GM19467 (cell line): Measurements from ENCODE around the gene PDE8A.

Experiments
- ATAC-seq: cut with Tn5 transposase; IDR thresholded peaks from one replicate; pipeline ENCODE4 v1.9.1; 2021; ENCODE audit warnings: mild to moderate bottlenecking, moderate library complexity; ENCODE audit not compliant: unreplicated experiment

The PDE8A gene

DNA sequence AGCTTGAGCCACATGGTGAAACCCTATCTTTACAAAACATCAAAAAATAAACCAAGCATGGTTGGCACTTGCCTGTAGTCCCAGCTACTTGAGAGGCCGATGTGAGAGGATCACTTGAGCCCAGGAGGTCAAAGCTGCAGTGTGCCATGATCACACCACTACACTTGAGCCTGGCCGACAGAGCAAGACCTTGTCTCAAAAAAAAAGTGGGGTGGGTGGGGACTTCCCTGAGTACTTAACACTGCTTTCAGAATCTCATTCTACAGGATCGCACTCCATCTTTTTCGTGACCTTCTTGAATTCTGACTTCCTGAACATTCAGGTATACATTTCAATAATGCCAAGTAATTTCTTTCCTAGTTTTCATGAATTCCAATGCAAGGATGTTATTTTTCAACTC, 91.3 kb downstream of the PDE8A start:
- ATAC-seq, result no peak

DNA sequence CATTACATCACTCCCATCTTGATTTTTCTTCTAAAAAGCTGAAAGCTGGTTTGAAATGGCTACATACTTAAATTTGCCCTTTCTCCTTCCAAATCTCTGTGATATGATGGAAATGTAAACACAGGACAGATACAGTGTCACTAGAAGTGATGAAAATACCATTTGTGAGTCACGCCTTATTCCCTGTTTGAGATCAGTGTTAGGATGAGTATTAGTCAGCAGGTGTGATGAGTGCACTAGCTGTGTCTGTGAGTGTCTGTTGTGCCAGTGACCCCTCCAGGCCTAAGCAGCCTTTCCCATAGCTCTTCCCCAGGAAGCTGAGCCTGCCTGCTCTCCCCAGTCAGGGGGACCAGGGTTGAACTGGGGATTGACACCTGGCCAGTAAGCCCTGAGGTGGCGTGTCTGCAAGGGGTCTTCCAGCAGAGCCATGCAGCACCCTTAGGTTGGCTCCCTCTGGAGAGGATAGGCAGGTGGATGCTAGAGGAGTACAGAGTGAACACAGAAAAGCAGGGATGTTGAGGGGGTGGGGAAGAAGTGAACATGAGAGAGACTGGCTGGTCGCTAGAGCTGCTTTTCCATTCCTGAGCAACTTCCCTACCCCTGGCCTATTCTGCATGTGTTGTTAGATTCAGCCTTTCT, 92.0 kb downstream of the PDE8A start:
- ATAC-seq, result no peak

DNA sequence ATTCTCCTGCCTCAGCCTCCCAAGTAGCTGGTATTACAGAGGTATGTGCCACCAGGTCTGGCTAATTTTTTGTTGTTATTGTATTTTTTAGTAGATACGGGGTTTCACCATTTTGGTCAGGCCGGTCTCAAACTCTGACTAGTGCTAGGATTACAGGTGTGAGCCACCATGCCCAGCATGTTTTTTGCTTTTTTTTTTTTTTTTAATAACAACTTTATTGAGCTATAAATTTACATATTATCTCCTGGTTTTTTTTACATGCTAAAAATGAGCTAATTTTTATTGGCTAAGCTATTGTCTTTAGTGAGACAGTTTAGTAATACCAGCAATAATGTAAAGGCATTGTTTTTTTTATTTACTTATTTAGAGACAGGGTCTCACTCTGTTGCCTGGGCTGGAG, 105.2 kb downstream of the PDE8A start:
- no peak for ATAC-seq

DNA sequence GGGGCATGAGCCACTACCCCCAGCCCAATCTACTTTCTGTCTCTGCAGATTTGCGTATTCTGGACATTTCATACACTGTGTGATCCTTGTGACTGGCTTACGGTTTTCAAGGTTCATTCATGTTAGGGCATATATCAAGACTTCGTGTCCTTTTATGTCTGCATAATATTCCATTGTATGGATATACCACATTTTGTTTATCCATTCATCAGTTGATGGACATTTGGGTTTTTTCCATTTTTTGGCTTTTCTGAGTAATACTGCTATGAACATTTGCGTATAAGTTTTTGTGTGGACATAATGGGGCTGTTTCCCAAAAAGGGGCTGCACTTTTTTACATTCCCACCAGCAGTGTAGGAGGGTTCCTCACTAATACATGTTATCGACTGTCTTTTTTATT, 106.6 kb downstream of the PDE8A start:
- no peak for ATAC-seq

DNA sequence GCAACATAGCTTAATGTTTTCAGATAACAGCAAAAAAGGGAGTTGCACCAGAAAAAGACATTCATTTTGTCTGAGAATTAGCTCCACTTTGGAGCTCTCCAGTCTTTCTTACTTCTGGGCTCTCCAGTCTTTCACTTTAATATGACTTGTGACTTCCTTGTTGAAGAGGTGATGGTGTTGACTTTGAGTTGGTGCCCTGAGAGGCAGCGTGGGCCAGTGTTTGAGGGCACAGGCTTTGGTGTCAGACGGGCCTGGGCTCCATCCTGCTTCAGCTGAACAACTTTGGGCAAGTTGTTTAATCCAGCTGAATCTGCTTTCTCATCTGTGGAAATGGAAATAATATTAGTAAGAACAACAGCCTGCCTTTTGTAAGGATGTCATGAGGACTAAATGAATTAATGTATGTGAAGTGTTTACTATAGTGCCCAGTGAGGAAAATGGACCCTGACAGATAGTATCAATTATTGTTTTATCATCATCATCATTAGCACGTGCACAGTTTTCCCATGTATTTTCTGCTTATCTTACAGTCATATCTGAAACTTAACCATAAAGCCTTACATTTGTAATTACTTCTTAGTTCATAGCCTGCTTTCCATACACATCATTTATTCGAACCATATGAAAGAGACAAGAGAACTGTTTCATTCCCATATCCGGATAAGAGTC, 108.4 kb downstream of the PDE8A start:
- ATAC-seq, result no peak

DNA sequence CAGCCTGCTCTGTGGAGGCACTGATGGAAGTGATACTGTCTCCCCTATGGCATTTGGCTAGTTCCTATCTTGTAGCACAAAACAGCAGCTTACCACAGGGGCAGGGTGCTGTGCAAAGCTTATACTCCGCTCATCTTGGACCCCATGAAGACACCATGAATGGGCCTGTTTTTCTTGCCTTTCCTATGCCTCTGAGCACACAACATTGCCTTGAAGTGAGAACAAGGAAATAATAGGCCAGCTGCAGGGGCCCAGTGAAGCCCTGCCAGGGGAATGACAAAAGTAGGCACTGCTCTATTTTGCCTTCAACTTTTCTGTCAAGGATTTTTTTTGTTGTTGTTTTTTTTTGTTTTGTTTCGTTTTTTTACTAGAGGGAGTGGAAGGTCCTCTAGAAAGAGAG, 110.3 kb downstream of the PDE8A start:
- no peak for ATAC-seq

DNA sequence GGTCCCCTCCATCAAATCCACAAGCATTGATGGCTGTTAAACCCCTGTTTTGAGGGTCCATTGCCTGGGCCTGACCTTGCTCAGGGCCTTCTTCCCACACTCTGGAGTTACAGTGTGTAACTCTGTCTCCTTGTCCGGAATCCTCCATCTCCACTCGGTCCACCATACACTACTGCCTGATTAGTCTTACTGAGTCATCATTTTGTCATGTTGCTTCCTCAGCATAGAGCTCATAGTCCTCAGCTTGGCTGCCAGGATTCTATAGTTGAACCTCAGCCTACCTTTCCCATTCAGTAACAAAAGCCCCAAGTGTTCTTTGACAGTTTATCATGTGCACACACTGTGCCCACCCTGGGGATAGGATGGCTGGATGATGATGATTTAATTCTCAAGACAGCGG, 113.0 kb downstream of the PDE8A start:
- no peak for ATAC-seq

DNA sequence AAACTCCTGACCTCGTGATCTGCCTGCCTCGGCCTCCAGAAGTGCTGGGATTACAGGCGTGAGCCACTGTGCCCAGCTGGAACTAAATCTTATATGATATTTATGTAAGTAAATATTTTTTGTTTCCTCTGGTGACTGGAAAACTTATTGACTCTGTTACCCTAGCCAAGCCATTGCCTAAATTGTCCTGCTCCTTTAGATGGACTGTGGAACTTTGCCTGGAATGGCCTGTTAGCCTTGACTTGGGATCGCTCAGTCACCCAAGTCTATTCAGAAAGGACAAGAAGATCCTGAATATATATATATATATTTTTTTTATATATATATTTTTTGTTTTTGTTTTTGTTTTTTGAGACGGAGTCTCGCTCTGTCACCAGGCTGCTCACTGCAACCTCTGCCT, 113.9 kb downstream of the PDE8A start:
- ATAC-seq, result no peak

DNA sequence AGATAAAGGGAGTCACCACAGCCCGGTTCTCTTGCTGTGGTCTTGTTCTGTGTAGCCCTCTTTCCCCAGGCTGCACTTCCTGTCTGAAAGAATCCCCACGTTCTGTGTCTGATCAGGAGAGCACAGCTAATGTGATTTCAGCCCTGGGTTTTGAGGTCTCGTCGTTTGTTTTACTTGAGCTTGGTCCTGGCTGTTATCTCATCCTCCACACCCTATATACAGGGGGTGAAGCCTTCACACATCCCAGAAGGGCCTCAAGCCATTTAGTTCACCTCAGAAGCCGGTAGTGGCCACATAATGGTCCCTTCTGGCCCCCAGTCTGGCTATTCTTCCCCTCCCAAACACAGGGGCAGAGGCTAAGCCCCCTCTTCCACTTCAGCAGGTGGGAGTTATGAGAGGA, 115.6 kb downstream of the PDE8A start:
- ATAC-seq, result no peak

DNA sequence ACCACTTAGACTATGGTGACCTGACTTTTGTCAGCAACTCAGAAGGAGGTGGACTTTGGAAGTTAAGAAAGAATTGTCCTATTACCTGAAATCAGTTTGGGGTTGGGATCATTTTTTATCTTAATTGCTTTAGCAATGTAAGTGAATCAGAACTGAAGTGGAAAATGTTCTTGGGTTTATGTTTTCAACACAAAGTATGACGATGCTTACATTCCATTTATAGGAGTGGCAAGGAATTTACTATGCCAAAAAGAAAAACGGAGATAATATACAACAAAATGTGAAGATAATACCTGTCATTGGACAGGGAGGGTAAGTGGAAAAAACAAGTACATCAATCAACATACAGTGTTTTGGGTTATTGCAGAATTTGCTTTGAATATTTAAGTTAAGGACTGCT, 116.1 kb downstream of the PDE8A start:
- ATAC-seq, result no peak

DNA sequence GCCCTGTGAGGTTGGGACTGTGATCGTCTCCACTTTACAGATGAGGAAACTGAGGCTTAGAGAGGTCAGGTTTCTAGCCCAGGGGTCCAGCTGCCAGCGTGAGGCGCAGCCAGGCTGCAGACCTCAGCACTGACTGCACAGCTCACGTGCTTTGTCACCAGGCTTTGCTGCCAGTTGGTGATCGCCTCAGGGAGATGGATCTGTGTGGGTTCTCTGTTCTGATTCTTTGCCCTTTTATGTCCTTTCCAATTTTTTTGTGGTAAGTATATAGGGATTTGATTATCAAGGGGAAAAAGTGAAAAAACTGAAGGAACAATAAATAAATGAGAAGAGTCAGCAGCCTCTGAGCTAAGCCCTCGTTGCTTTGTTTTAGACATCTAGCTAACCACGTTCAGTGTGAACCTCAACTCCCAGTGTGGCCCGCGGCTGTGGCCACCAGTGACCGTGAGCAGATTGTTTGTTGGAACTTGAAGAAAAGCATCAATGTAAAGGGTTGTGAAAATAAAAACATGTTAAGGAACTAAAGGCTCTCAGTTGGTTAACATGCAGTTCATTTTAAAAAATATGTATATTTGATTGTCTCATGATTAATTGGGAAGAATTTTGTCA, 117.6 kb downstream of the PDE8A start:
- no peak for ATAC-seq

DNA sequence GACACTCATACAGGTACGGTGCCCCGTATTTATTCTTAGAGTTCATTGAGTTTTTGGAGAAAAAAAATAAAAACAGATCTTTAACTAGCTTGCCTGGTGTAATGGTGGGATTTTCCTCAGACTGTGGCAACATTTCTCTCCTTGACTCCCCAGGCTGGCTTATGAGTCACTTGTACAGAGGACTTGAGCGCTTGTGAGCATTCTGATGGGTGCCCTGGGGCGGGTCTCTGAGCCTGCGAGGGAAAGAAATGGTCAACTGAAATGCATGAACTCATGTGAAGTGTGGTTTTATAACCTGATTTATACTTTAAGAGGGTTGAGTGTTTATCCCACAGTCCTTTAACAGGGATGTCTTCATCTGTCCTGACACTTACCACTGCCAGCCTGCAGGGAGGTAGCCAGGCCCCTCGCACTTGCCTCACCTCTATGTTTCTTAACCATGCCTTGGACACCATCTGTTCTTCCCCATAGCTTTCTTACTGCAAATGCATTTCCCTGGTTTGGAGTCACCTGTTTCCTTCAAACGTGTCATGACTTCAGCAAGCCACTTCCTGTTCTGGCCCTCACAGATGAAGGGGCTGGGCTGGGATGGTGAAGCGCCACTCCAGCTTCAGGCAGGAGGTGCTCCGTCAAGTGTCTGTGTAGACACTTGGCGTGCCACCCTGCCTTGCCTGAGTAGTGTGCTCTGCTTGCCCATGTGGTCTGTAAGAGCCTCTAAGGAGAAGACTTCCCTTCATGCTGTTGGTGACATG, 118.7 kb downstream of the PDE8A start:
- ATAC-seq, result no peak

DNA sequence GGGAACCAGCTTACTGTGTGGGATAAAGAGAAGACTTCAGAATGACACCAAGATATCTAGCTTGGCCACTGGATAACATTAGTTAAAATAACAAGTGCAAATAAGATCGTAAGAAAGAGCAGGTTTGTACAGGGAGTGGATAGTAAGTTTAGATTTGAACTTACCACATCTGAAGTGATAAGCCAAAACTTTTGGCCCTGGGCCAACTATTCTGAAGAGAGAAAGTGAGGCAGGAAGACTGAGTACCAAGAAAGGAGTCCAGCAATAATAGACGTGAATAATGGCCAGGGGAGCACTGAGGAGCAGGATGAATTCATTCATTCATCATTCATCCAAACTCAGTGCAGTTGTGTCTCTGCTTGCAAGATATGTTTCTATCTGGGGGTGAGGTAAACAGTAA, 122.9 kb downstream of the PDE8A start:
- ATAC-seq, result no peak

DNA sequence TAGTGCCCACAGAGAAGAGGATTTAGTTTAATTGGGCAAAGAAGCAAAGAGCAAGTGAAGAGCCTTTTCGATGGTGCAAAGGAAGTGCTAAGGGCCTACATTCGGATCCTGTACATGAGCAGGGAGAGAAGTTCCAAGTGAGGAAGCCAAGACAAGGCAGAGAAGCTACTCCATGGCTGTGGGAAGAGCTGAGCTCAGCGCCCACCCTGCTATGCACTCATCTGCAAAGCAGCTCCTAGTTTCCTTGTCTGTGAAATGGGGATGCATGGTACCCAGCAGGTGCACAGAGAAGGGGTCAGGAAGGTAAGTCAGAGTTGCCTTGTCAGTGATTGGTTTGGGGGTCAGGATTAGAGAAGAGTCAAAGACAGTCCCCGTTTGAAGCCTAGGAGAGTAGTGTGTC, 126.5 kb downstream of the PDE8A start:
- no peak for ATAC-seq

DNA sequence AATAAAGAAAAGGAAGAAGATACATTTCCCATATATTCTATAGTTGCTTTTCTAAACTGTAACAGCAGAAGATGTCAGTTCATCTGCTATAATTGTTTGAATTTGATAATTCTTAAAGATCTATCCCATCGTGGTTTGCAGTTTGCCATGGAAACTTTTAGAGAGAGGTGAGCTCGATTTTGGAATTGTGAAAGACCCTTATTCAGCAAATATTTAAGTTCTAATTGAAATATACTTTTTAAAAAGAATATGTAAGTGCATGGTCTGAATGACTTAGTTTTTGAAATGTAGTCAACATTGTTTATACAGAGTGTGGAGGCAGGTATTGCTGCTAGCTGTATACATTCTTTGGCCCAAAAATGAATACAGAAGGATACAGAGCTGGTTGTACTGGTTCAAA, 127.7 kb downstream of the PDE8A start:
- no peak for ATAC-seq

DNA sequence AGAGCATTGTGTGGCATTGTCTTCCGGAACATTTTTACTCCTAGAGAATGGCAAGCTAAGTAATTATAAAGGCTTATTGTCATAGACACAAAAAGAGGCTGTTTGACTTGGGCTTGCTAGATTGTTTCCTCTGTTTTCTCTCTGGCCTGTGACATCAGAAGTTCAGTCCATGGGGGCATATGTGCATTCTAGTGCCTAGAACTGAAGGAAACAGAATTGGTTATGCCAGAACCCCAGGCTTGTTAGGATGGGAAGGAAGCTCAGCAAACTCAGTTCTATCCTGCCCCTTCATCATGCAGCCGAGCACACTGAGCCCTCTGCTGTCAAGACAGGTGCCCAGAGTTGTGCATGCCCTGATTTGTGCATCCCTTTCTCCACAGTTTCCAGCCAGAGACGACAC, 131.3 kb downstream of the PDE8A start:
- ATAC-seq, result no peak

DNA sequence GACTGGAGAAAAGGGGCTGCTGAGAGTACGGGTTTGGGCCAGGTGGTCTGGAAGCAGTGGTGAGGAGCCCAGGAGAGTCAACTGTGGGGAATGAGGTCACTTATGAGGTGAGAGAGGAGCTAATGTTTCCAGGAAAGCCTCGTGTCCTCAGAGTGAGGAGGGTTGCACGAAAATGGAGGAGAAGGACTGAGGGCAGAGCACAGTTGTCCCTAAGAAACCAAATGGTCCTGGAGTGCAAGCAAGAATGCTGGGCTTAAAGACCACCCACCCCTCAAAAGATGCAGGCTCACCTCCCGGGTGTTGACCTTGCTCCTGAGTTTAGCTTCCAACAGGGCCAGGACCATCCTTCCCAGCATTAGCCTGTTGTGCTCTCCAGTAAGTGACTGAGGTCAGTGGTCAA, 133.2 kb downstream of the PDE8A start:
- ATAC-seq, result no peak

DNA sequence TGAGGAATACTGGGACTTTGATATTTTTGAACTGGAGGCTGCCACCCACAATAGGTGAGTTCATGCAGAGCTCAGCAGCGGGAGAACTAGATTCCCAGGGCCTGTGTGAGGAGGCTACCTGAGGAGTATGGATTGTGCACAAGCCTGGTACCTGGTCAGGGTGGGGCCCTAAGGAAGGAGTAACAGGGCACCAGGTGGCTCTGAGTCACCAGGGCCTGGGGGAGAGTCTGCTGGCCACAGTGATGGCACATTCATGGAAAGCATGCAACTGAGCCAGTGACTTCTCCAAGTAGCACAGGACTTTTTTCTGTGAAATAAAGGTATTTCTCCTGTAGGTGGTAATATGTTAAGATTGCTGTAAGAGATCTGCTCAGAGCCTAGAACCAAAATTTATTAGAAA, 134.4 kb downstream of the PDE8A start:
- ATAC-seq, result no peak

DNA sequence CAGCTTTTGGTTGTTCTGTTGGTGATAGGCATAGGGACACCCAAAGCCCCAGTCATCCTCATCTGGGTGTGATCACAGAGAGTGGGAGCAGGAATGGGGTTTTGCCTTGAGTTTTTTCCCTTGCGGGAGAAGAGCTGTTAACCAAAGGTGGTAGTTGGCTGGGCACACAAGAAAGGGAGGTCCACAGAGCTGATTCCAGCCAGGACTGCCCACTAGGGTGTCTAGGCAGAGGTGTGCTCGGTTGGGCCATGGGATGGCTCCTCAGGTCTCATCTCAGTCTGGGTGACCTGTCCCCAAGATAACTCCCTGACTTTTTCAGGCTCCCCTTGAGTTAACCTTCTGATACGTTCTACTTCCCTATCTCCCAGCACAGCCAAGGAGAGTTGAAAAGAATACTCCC, 134.8 kb downstream of the PDE8A start:
- ATAC-seq, result no peak

DNA sequence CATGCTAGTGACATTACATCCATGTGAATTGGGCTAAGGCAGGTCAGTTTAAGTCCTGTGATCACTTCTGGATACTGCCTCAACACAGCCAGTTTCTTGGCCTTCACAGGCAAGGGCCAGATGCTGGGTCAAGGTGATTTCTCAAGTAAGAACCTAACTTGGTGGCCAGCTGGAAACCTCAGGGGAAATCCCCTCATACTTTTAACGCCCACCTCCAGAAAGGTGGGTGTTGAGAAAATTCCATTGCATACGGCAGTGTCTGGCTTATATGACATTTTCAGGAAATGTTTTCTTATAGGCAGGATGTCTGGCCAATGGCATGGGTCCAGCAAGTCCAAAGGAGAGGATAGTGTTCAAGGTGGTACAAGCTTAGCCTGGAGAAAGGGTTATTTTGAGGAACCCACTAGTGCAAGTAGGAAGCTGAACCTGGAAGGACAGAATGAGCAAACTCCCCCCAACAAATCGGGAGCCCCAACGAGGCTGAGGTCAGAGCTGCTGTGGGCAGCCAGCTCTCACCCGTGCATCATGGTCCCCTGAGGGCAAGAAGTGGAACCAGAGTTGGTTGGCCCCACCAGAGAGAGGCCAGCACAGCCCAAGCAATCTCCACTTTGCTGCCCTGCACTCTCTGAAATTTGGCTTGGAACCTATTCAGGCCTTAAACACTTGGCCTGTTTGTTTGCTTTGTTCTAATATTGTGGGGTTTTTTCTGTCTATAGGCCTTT, 135.4 kb downstream of the PDE8A start:
- no peak for ATAC-seq

DNA sequence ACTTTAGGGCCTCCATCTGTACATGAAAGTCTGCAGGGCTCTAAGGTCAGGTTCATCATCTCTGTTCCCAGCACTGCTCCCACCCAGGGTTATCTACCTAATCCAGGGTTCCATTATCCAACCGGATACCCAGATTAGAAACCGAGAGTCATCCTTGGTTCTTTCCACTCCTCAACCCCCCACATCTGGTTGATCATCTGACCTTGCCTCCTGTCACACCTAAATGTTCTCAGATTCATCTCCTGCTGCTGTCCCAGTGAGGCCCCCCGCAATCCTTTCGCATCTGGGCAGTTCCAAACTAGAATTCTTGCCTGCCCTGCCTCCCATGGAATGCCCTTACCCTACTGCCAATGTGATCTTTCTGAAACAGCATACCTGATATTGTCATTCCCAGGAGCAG, 136.5 kb downstream of the PDE8A start:
- ATAC-seq, result no peak
